SIG-M5 treated with dmso at 0.1 percent for 504 hours (cell line): ENCODE results near the gene ETF1.
A peak's percentile ranks its signal among the peaks of the same experiment; 100 is the strongest.

Experiments
- DNase-seq: peaks from one replicate; lab custom pipeline; 2025; ENCODE audit not compliant: unreplicated experiment; lab: John Stamatoyannopoulos, UW

The ETF1 gene

DNA sequence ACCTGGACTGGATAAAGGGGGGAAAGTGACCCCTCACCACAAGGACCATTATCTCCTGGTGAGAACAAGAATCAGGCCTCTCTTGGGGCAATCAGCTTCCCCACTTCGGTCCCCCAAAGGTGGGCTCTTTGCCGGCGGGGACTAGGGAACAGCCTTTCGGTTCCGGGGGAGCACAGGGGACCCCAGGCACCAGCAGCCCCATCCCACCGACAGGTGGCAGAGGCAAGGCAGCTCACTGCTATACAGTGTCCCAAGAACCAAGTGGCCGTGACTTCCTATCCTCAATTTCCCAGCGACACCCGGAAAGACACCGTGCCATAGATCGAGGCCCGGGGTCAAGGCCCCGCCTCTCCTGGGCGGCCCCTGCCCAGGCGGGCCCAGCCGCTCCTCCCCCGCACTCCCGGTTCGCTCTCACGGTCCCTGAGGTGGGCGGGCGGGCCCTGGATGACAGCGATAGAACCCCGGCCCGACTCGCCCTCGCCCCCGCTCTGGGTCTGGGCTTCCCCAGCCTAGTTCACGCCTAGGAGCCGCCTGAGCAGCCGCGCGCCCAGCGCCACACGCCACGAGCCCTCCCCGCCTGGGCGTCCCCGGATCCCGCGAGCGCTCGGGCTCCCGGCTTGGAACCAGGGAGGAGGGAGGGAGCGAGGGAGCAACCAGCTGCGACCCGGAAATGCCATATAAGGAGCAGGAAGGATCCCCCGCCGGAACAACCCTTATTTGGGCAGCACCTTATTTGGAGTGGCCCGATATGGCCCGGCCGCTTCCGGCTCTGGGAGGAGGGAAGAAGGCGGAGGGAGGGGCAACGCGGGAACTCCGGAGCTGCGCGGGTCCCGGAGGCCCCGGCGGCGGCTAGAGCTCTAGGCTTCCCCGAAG is 78.4 kb downstream of the ETF1 start:
- peak; percentile 98 for DNase-seq

DNA sequence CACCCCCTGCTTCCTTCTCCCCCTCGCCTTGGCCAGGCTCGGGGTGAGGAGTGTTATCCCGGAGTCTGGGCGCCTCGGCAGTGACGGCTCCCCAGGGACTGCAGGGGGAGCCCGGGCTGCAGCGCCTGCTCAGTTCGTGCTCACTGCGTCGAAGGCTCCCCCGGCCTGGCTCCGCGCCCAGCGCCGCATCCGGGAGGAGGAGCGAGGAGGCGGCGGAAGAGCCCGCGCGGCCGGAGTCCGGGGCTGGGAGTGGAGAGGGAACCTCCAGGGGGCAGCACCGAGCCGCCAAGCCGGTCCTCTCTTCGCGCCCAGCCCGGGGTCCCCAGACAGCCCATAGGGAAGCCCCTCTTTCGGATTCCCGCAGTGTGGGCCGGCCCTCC is 79.0 kb downstream of the ETF1 start:
- peak; percentile 89 for DNase-seq

DNA sequence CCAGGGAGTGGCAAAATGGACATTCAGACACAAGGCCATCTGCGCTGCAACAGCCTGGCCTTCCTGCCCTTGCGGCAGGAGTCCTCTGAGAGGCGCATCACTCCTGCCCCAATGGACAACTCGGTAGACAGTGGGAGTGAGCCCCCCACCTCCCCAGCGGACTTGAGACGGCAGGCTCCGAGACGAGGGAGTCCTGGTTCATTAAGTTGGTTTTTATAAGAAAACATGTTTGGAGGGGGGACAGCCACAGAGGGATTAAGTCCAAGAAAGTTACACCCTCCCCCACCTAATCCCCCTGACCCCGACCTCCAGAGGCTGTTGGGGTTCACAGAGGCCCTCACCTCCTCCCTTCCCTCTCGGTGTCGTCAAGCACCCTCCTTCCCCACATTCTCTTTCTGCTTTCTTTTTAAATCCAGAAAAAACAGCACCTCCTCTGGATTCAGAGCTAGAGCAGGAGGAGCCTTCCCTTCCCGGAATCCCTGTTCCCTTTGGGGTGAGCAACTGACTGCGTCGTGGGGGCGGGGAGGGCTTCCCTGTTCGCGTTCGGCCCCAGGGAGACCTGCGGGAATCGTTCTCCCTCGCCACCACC is 79.5 kb downstream of the ETF1 start:
- no peak for DNase-seq

DNA sequence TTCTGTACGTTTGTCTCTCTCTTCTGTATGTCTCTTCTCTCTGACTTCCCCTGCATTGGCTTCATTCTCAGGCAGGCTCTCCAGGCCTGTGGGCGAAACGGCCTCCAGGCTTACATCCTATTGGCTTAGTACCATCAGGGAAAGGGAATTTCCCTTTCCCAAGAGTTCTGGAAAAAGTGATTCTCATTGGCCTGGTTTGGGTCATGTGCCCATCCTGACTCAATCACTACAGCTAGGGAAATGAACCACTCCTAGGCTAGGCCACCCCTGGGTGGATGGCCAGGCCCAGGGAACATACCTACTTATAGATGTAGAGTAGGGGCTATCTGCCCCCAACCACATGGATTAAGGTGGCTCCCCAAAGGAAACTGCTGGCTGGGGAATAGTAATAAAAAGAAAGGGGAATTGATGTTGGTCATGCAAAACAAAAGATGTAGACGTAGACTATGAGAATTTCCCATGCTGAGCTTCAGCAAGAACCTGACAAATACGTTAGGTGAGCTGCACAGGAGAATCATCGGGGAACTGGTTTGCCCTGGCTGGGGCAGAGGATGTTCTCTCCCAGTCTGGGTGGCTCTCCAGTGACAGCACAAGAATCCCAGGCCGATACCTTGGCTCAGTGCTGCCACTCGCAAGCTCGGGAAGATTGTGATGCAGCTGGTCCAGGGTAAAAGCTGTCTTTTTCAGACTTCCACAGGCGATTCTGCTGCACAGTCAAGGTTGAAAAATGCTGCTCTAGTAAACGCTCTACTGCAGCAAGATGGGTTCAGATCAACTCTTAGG is 81.5 kb downstream of the ETF1 start:
- DNase-seq, result no peak

DNA sequence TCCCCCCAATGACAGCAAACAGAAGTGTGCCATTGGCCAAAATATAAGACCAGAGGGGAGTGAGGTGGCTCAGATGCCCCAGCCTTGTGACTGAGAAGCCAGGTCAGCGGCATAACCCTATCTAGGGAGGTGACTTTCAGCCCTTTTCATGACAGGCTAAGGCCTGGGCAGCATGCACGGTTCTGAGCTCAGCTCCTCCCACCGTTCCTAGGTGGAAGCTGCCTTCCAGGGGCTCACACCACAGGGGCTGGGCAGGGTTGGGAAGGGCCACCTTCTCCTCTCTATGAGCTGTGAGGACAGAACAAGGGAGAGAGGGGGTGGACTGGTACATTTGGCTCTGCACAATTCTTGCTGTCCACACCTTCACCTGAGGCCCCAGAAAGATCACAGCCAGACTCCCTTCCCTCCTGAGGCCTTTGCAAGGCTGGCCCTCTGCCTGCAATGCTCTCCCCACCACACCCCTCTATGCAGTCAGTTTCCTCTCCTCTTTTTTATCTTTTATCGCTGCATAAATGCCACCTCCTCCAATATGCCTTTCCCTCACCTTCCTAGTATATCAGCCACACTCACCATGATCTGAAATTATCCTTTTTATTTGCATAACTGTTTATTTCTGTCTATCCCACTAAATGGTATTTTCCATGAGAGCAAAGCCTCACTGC is 82.9 kb downstream of the ETF1 start:
- DNase-seq, result no peak

- peak; percentile 21 for DNase-seq
Measured at GRCh38 chr5:138459311-138459933, 83.6 kb downstream of the ETF1 start.

DNA sequence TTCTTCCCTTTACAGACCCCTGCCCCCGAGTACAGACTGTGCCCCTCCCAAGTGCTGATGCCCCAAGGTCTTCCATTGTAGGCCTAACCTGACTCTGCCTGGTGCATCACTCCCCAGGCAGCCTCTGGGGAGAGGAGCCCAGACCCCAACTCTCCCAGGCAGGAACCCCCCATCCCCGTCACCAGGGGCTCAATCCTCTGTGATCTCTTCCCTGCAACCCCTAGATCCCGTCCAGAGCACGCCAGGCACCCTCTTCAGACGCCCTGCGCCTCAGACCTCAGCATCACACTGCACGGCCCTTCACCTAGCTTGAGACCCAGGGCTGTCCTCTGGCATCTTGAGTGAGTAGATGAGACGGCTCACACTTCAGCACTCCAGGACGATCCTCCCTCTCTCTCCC is 84.2 kb downstream of the ETF1 start:
- DNase-seq, result no peak

DNA sequence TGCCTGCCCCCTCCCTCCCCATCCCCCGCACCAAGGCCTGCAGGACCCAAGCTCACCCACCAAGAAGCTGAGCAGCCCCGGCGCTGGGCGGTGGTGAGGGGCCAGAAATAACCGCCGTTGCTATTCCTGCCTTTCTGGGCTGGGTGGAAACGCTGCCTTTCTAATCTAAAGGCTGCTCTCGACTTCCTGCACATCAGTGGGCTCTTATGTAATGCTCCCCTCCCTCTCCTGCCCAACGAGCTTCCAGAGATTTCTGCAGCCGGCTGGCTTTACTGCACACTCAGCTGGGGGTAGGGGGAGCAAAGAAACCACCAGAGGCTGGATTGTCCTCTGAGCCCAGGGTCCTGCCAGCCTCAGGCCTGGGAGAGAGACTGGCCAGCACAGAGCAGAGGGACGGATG is 84.7 kb downstream of the ETF1 start:
- DNase-seq, result peak; percentile 66

DNA sequence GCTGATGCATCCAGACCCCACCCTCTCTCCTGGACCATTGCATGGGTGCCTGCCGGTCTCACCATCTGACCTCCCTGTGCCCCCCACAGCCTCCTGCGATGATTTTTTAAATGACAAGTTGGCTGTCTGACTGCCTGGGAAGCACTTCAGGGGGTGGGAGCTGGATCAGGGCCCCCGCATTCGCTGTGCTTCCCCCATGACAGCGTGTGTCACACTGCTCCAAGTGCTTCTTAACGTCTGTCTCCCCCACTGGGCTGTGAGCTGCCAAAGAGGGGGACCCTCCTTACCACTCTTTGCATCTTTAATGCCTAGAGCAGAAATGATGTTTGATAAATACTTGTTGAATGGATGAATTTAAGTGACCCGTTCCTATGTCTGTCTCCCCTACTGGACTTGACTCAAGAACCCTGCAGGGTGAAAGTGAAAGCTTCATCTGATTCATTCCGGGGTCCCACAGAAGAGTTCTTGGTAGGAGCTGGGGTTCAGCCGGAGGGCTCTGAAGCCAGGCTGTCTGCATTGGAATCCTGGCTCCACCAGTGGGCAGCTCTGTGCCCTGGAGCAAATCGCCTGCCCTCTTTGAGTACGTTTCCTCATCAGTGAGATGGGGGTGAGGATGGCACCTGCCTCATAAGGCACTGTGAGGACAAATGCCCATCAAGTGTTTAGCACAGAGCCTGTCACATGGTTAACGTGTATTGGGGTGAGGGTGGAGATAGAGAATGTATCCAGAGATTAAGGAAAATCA is 85.3 kb downstream of the ETF1 start:
- DNase-seq, result no peak
